Ovary (tissue), 3 donors: ENCODE data around the gene METRN.

Experiments used
- CTCF ChIP-seq, 3 donors: fragments of 450-650 bp in 2 of 3; fragments of 200-600 bp in 1 of 3; IDR thresholded peaks; one replicate each; pipeline versions ENCODE4 v1.5.1 to v1.8.0; 2016 to 2022; ENCODE audit warnings: antibody characterized with exemption in 3 of 3, mild to moderate bottlenecking in 1 of 3
- POLR2A ChIP-seq: fragments of 450-650 bp; IDR thresholded peaks from one replicate; pipeline ENCODE4 v1.6.1; 2017; ENCODE audit warnings: antibody characterized with exemption, mild to moderate bottlenecking, moderate library complexity
- donor health status: DM: no; HTN: no; CAD: no.

- TF ChIP-seq CTCF (IDR thresholded peaks at IDR 0.05) (no peak), POLR2A (no peak)
These were observed 20.0 kb upstream of the METRN start for GRCh38 chr16:694863-695354.
